DMS114 treated with DMSO at 0.1 percent for 48 hours (cell line): ENCODE data around the gene PTPRG.
"Not testable (repeated sequence)": the region's sequence is repeated elsewhere in the genome, so short reads cannot be mapped to it uniquely, and the experiment has no call there.

ENCODE experiments used
- DNase-seq: peaks from one replicate; lab custom pipeline; 2025; ENCODE audit not compliant: unreplicated experiment; lab: John Stamatoyannopoulos, UW

Gene PTPRG

DNA sequence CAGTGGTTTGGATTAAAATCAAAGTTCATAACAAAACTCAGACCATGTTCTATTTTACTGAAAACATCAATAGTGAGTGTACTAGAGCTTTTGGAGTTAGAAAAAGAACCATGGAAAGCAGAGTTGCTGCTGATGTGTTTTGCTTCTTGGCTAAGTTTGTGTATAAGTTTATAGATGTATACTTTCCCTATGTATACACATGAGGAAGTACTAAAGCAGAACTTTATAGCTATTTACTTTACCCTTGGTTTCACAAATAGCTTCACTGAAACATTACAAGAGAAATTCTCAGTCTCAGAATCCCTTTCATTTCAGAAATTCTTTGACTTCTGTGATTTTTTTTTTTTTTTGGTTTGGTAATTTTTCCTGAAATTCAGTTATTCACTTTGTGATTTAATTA, 229.0 kb downstream of the PTPRG start:
- no peak for DNase-seq

DNA sequence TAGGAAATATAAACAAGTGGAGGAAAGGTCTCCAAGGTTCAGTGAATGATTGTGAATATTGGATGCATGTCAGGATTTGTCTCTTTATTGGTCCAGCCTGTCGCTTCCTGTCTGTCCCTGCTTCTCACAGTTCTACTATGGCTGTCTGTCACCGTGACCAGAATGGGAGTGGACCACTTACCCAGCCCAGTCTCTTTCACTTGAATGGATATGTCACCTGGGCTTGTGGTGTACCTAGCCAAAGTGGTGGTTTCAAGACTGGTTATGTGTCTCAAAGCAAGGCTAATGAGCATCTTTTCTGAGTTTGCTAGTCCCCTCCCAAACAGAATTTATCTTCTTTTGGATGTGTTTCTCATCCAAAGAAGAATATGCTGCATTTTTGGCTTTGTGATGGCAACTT, 231.7 kb downstream of the PTPRG start:
- no peak for DNase-seq

DNA sequence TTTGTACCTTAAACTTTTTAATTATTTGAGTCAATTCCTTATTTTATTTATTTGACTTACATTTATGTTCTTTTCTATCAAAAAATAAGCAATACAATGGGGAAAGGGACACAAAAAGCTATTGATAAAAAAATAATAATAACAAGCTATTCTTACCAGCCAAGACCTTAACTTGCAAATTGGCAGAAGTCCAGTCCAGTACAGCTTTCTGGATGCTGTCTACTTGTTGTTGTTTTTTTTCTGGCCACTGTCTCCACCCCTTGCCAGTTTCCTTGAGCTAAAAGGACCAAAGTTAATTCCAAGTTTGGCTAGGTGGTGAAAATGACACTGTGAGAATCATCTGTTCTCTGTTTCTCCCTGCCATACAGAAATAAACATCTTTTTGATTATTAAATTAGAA, 232.2 kb downstream of the PTPRG start:
- no peak for DNase-seq

GRCh38 chr3:61794341-61794740, 233.0 kb downstream of the PTPRG start:
- DNase-seq, result no peak

DNA sequence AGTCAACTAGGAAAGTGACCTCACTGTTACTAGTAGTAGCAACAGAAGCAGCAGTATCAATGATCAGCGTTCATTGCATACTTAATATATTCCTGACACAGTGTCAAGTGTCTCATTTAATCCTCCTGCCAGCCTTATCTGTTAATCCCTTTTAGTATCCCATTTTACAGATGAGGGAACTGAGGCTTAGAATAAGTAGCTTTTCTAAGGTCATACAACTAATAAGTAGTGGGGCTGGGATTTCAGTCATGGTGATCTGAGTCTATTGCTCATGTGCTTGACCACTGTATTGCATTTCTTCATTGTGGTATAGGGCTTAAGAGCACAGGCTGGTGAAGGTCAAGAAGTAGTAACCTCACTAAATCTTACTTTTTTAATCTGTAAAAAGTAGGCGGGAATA, 233.6 kb downstream of the PTPRG start:
- no peak for DNase-seq

DNA sequence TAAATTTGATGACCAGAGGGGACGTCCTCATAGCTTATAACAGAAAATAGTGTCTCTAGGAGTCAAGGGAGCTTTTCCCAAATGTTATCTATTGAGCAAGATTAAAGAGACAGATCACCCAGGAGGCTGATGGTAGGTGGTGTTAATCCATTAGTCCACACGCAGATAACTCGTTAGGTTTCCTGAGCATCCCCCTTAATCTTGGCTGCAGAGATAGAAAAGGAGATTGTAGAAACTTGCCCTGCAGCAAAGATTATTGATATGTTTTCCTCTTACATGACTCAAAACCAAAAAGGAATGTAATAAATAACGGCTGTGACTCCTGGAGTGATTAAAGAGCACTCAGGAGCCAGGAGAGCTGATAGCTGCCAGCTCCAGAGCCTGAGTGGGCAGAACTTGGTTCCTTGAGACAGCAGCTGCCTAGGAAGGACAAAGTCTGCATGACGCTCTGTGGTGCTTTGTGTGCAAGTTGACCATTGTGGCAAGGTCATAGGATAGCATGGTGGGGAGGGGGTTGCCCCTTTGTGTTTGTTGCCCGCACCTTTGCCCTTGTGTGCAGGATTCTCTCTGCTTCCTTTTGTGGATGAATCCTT, 234.8 kb downstream of the PTPRG start:
- no peak for DNase-seq

- DNase-seq, result no peak
These were observed 235.5 kb downstream of the PTPRG start for GRCh38 chr3:61796911-61797310.

DNA sequence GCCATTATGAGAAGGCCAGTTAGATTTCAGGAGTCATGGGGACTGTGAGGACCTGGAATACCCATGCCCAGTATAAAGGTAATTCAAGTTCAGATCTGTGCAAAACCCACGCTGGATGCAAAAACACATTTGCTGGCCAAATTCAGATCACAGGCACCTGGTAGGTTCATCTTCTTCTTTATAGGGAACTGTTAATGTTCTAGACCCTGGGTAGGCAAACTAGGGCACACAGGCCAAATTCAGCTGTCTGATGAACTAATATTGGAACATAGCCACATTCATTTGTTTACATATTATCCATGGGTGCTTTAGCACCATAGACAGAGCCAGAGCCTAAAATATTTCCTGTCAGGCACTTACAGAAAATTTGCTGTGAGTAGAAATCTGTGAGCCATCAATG, 241.4 kb downstream of the PTPRG start:
- no peak for DNase-seq

GRCh38 chr3:61803983-61804382, 242.6 kb downstream of the PTPRG start:
- DNase-seq, result no peak

- no peak for DNase-seq
These were observed 243.4 kb downstream of the PTPRG start for GRCh38 chr3:61804782-61805181.

GRCh38 chr3:61805510-61806080, 244.2 kb downstream of the PTPRG start:
- no peak for DNase-seq

GRCh38 chr3:61806810-61807209, 245.4 kb downstream of the PTPRG start:
- DNase-seq, result no peak

- DNase-seq, result no peak
These were observed 246.5 kb downstream of the PTPRG start for GRCh38 chr3:61807865-61808276.

DNA sequence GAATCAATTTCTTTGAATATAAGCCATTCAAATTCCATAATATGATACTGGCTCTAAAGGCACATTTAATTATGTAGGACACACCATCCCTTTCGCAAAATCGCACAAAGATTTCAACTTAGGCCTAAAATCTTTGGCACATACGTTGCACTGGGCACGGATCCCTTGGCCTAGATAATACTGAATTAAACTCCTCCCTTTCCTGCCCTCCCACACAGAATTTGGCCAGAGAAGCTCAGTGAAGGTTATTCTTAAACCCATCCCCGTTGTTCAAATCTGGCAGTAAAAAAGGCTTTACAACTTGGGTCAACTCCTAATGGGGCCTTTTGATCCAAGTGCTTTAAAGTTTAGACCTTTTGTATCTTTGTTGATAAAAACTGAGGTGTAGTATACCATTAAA, 247.2 kb downstream of the PTPRG start:
- DNase-seq, result no peak

GRCh38 chr3:61808999-61809398, 247.6 kb downstream of the PTPRG start:
- no peak for DNase-seq

GRCh38 chr3:61809879-61810278, 248.5 kb downstream of the PTPRG start:
- no peak for DNase-seq

GRCh38 chr3:61810953-61811497, 249.7 kb downstream of the PTPRG start:
- DNase-seq, result no peak

- no peak for DNase-seq
These were observed 250.3 kb downstream of the PTPRG start for GRCh38 chr3:61811652-61812051.

- no peak for DNase-seq
These were observed 250.7 kb downstream of the PTPRG start for GRCh38 chr3:61812085-61812484.

DNA sequence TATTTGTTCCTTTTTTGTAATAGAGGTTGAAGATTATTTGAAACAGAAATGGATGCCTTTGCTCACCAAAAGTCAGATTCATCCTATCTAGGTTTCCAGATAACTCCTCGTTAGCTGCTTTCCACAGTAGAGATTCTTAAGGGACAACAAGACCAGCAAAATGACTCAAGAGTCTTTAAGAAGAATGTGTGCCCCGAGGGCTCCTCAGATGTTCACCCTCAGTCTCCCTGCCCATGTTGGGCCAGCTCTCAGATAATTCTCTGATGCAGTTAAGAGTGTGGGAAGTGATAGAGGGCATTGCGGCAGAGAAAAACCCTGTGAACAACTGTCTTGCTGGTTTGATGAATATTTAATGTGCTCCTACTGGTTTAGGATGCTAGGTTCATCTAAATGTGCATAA, 251.1 kb downstream of the PTPRG start:
- DNase-seq, result no peak

- no peak for DNase-seq
These were observed 252.3 kb downstream of the PTPRG start for GRCh38 chr3:61813636-61814035.

DNA sequence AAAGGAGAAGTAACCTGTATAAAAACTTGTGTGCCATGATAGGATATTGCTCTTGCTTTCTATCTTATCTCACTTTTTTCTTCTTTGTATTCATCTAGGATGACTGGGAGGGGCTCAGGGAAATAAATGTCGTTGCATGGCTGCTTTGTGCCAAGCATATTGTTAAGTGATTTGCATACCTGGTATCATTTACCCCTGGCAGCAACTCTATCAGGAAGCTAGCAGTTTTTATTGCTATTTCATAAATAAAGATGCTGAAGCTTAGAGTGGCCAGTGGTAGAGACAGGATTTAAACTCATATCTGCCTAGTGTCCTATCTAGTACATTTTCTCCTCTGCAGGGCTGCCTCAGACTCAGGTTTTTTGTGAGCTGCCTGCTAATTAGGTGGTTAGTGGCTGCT, 253.3 kb downstream of the PTPRG start:
- DNase-seq, result no peak

- not testable (repeated sequence) for DNase-seq
These were observed 254.9 kb downstream of the PTPRG start for GRCh38 chr3:61816304-61816703.
